Endodermal cell (in vitro differentiated cells): ENCODE results near the gene BCL7A. TPM values are rescaled to one million over a fixed set of nuclear protein-coding genes. Genes with fewer than 3 reads are reported as not detected.

Source experiments
- DNase-seq: peaks from one replicate; pipeline ENCODE4 v3.0.0-alpha.2; 2017
- H3K27ac ChIP-seq: 2 replicates; pipeline ENCODE4 v1.5.1; 2013; ENCODE audit warnings: mild to moderate bottlenecking, low read depth, low read length, moderate library complexity
- H3K27me3 ChIP-seq: 2 replicates; pipeline ENCODE4 v1.6.1; 2013; ENCODE audit warnings: mild to moderate bottlenecking, low read length, moderate library complexity; ENCODE audit not compliant: insufficient read depth, control insufficient read depth, poor library complexity, severe bottlenecking
- H3K36me3 ChIP-seq: 2 replicates; pipeline ENCODE4 v1.7.0; 2013; ENCODE audit warnings: mild to moderate bottlenecking, low read length, moderate library complexity; ENCODE audit not compliant: control insufficient read depth, insufficient read depth
- H3K4me1 ChIP-seq: one replicate; pipeline ENCODE4 v1.7.0; 2013; ENCODE audit warnings: low read length; ENCODE audit not compliant: control insufficient read depth, insufficient read depth
- H3K4me3 ChIP-seq: 2 replicates; pipeline ENCODE4 v1.5.1; 2013; ENCODE audit warnings: mild to moderate bottlenecking, low read length, moderate library complexity
- H3K9ac ChIP-seq: 2 replicates; pipeline ENCODE4 v1.6.1; 2013; ENCODE audit warnings: mild to moderate bottlenecking, low read length, moderate library complexity; ENCODE audit not compliant: poor library complexity, severe bottlenecking; ENCODE audit errors: extremely low read depth
- H3K9me3 ChIP-seq: 2 replicates; pipeline ENCODE4 v1.6.1; 2013; ENCODE audit warnings: mild to moderate bottlenecking, low read length, moderate library complexity; ENCODE audit not compliant: control insufficient read depth
- H3K27ac Mint-ChIP-seq: 2 replicates; pipeline ENCODE4 v1.8.0; 2020; ENCODE audit warnings: mixed read lengths
- H3K27me3 Mint-ChIP-seq: 2 replicates; pipeline ENCODE4 v1.8.0; 2021; ENCODE audit warnings: mild to moderate bottlenecking, mixed read lengths; ENCODE audit not compliant: insufficient read depth
- H3K36me3 Mint-ChIP-seq: 2 replicates; pipeline ENCODE4 v1.8.0; 2020; ENCODE audit warnings: low read depth, mixed read lengths
- H3K4me1 Mint-ChIP-seq: 2 replicates; pipeline ENCODE4 v1.8.0; 2020; ENCODE audit warnings: mixed read lengths
- H3K4me3 Mint-ChIP-seq: 2 replicates; pipeline ENCODE4 v1.8.0; 2020; ENCODE audit warnings: mild to moderate bottlenecking, moderate library complexity, mixed read lengths
- H3K9me3 Mint-ChIP-seq: 2 replicates; pipeline ENCODE4 v1.8.0; 2020; ENCODE audit warnings: mild to moderate bottlenecking, mixed read lengths
- WGBS, 2 experiments: methylation state at CpG; one replicate each; pipeline versions ENCODE4 v1.1.5 to v1.1.7; 2013; ENCODE audit warnings: missing lambda C conversion rate in 2 of 2, mixed read lengths in 1 of 2; ENCODE audit not compliant: insufficient coverage in 1 of 2, insufficient read length in 1 of 2; 5-methylcytosine and 5-hydroxymethylcytosine counted together
- total RNA-seq, 2 donors: library from RNA; stranded (reverse); fragmentation: NEBNext Ultra II Directional in 1 of 2; extraction: Animal tissue kit (Norgen Biotek cat#: 25700) in 1 of 2; gene quantifications; 2 replicates in 1 of 2; 3 replicates in 1 of 2; pipeline ENCODE4 v1.2.1, GENCODE V29; 2021
- TF ChIP-seq, protein P1 (sequence below): fragments of 200-600 bp; sonication (generic); conservative IDR thresholded peaks from 2 replicates; pipeline ENCODE4 v1.5.0; 2021; ENCODE audit warnings: antibody characterized with exemption, mild to moderate bottlenecking

Gene BCL7A
- total RNA-seq, 2 donors from 2014 or later: 22.3 to 28.9 TPM

- TF ChIP-seq, protein P1, sequence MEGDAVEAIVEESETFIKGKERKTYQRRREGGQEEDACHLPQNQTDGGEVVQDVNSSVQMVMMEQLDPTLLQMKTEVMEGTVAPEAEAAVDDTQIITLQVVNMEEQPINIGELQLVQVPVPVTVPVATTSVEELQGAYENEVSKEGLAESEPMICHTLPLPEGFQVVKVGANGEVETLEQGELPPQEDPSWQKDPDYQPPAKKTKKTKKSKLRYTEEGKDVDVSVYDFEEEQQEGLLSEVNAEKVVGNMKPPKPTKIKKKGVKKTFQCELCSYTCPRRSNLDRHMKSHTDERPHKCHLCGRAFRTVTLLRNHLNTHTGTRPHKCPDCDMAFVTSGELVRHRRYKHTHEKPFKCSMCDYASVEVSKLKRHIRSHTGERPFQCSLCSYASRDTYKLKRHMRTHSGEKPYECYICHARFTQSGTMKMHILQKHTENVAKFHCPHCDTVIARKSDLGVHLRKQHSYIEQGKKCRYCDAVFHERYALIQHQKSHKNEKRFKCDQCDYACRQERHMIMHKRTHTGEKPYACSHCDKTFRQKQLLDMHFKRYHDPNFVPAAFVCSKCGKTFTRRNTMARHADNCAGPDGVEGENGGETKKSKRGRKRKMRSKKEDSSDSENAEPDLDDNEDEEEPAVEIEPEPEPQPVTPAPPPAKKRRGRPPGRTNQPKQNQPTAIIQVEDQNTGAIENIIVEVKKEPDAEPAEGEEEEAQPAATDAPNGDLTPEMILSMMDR: no peak
- Mint-ChIP-seq H3K27me3 (peaks cover 19% of the 10 kb centered on the region), H3K9me3 (no peaks in the 10 kb centered on the region), H3K27ac (no peak overlapping the region), H3K4me1 (peaks cover 5% of the 10 kb centered on the region), H3K4me3 (peak overlapping the region; percentile 79), H3K36me3 (no peaks in the 10 kb centered on the region)
- no peak overlapping the region for H3K9ac ChIP-seq
- H3K27me3 ChIP-seq: peaks cover 18% of the 10 kb centered on the region
- peak overlapping the region; percentile 86 for H3K4me3 ChIP-seq
- no peaks in the 10 kb centered on the region for H3K9me3 ChIP-seq
- no peak for DNase-seq
- 92 to 93% methylated on average over 4 to 16 of the region's 16 CpGs for WGBS, 2 experiments
- peak overlapping the region; percentile 83 for H3K27ac ChIP-seq
- H3K4me1 ChIP-seq: peaks cover 4% of the 10 kb centered on the region
- H3K36me3 ChIP-seq: no peaks in the 10 kb centered on the region
These were observed 2.6 kb downstream of the BCL7A start for GRCh38 chr12:122024132-122024785.

DNA sequence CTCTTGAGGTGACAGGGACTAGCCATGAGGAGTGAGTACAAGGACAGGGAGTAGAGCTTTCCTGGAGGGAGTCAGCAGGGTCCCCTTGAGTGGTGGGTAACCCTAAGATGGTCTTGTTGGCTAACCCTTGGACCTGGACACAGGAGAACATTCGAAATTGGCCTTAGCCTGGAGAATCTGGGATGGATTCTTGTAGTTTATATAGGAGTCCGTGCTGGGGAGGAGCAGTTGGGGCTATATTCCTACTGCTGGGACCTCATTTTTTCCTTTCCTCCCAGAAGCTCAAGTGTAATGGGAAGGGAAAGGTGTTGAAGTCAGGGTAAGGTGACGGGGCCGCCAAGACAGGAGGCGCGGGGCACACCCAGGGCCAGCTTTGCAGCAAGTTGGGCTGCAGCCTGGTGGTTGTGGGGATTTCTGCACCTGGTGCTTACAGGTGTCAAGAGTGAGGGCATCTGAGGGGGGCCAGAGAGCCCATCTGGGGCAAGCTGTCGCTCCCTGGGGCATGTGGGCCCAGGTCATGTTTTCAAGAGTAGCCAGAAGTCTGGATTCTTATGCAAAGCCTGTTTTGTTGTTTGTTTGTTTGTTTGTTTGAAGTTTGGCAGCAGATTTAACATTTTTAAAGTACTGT is 5.1 kb downstream of the BCL7A start:
- no peaks in the 10 kb centered on the region for H3K9me3 ChIP-seq
- WGBS, 2 experiments: 90 to 100% methylated on average over 1 to 7 of the region's 7 CpGs
- H3K27me3 ChIP-seq: no peaks in the 10 kb centered on the region
- H3K9ac ChIP-seq: no peak overlapping the region
- Mint-ChIP-seq H3K27me3 (no peaks in the 10 kb centered on the region), H3K27ac (no peak overlapping the region), H3K36me3 (peaks cover 2% of the 10 kb centered on the region), H3K9me3 (no peaks in the 10 kb centered on the region), H3K4me3 (no peak overlapping the region), H3K4me1 (peaks cover 2% of the 10 kb centered on the region)
- no peak overlapping the region for H3K4me3 ChIP-seq
- TF ChIP-seq, protein P1: peak; percentile 19
- H3K4me1 ChIP-seq: peaks cover 4% of the 10 kb centered on the region
- H3K27ac ChIP-seq: no peak overlapping the region
- H3K36me3 ChIP-seq: no peaks in the 10 kb centered on the region
- peak; percentile 62 for DNase-seq

GRCh38 chr12:122028165-122028904 is 6.7 kb downstream of the BCL7A start:
- Mint-ChIP-seq H3K4me1 (peaks cover 2% of the 10 kb centered on the region), H3K4me3 (no peak overlapping the region), H3K9me3 (no peaks in the 10 kb centered on the region), H3K36me3 (peaks cover 2% of the 10 kb centered on the region), H3K27ac (no peak overlapping the region), H3K27me3 (no peaks in the 10 kb centered on the region)
- H3K4me1 ChIP-seq: peaks cover 4% of the 10 kb centered on the region
- H3K9ac ChIP-seq: no peak overlapping the region
- 92 to 93% methylated on average over 12 of the region's 12 CpGs for WGBS, 2 experiments
- no peaks in the 10 kb centered on the region for H3K27me3 ChIP-seq
- H3K27ac ChIP-seq: no peak overlapping the region
- TF ChIP-seq, protein P1: no peak
- no peaks in the 10 kb centered on the region for H3K9me3 ChIP-seq
- DNase-seq: no peak
- no peak overlapping the region for H3K4me3 ChIP-seq
- H3K36me3 ChIP-seq: no peaks in the 10 kb centered on the region
